ENCODE results near the gene PTGES3L.
A peak's percentile ranks its signal among the peaks of the same experiment; 100 is the strongest.
"Not testable (repeated sequence)": the region's sequence is repeated elsewhere in the genome, so short reads cannot be mapped to it uniquely, and the experiment has no call there.

The PTGES3L gene

DNA sequence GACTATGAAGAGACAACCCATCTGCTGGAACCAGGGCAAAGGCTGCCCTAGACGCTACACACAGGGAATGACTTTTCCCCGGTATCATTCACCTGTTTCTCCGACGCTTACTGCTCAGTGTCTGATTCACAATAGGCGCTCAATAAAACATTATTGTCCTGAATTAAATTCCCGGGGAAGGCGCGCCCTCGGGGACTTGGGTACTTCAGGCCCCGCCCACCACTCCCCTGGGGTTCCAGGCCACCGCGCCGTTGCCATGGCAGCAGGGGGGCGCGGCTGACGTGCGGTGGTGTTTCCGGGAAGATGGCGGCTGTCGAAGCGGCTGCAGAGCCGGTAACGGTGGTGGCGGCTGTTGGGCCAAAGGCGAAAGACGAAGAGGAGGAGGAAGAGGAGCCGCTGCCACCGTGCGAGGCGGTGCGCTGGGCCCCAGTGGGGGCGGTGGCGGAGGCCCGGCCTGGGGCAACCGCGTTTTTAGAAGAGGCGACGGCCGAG lies 440 bp upstream of the PTGES3L start, which contains the start of gene RUNDC1:
Gene RUNDC1 (plus strand): TSS at position 292 of the 492 bp plus-strand sequence. CDS start 12 bp downstream, at position 304.
- DNase-seq (ENCODE audit: low read depth, low spot score): peak; percentile 97

DNA sequence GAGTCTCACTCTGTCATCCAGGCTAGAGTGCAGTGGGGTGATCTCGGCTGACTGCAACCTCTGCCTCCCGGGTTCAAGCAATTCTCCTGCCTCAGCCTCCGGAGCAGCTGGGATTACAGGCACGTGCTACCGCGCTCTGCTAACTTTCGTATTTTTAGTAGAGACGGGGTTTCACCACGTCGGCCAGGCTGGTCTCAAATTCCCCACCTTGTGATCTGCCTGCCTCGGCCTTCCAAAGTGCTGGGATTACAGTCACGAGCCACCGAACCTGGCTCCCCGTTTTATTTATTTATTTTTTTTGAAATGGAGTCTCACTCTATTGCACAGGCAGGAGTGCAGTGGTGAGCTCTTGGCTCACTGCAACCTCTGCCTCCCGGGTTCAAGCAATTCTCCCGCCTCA lies 4.2 kb downstream of the PTGES3L start:
- DNase-seq (ENCODE audit: low read depth, low spot score): not testable (repeated sequence)

- DNase-seq (ENCODE audit: low read depth, low spot score): no peak
Measured at GRCh38 chr17:42975265-42975664, 4.6 kb downstream of the PTGES3L start.

DNA sequence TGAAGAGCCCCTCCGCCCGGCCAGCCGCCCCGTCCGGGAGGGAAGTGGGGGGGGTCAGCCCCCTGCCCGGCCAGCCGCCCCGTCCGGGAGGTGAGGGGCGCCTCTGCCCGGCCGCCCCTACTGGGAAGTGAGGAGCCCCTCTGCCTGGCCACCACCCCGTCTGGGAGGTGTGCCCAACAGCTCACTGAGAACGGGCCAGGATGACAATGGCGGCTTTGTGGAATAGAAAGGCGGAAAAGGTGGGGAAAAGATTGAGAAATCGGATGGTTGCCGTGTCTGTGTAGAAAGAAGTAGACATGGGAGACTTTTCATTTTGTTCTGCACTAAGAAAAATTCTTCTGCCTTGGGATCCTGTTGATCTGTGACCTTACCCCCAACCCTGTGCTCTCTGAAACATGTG lies 6.6 kb downstream of the PTGES3L start:
- DNase-seq (ENCODE audit: low read depth, low spot score): not testable (repeated sequence)

GRCh38 chr17:42971589-42971988 lies 8.3 kb downstream of the PTGES3L start:
- DNase-seq (ENCODE audit: low read depth, low spot score): no peak

GRCh38 chr17:42969001-42969581 lies 10.8 kb downstream of the PTGES3L start:
- DNase-seq (ENCODE audit: low read depth, low spot score): no peak

DNA sequence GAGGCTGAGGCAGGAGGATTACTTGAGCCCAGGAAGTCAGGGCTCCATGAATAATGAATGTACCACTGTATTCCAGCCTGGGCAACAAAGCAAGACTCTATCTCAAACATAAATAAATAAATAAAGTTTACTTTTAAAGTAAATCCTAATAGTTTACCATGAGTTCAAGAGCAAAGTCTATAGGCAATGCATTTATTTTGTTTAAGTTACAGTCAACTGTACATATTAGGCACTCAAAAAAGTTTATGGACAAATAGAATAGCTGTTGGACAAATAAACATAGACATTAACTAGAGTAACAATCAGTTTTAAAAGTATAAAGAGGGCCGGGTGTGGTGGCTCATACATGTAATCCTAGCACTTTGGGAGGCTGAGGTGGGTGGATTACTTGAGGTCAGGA lies 12.0 kb downstream of the PTGES3L start:
- no peak for DNase-seq (ENCODE audit: low read depth, low spot score)

DNA sequence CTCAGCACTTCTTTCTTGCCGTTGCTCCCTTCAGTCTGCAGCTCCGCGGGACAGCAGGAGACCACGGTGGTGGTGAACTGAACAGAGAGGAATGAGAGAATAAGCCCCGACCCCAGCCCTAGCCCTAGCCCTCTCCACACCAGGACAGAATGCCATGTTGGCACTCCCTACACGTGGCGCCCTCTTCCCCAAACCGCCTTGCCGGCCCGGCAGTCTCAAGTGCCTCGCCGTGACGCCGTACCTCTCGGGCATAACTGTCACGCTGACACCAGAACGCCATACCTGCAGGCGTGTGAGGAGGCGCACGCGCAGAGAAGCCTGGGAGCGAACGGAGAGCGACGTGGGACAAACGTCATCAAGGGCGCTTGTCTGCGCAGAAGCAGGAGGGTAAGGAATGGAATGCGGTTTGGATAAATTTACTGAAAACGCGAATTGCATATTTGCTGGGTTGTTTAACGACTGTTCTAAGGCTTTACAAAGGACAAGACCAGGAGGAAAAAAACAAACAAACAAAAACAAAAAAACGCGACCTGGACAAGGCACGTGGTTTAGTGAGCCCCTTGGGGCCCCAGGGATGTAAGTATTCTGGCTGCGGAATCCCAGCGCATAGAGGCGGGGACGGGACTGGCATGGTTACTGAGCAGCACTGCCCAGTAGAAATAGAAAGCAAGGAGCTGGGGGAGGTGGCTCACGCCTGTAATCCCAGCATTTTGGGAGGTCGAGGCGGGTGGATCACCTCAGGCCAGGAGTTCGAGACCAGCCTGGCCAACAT lies 15.5 kb downstream of the PTGES3L start, which contains the start of gene AARSD1:
Gene AARSD1 (minus strand): TSS at position 294 of the 772 bp plus-strand sequence. CDS start 14 bp downstream, at position 280.
- peak; percentile 98 for DNase-seq (ENCODE audit: low read depth, low spot score)

GRCh38 chr17:42953669-42954068 lies 26.2 kb downstream of the PTGES3L start:
- no peak for DNase-seq (ENCODE audit: low read depth, low spot score)

GRCh38 chr17:42950044-42950783 lies 29.7 kb downstream of the PTGES3L start:
- no peak for DNase-seq (ENCODE audit: low read depth, low spot score)

GRCh38 chr17:42946812-42947211 lies 33.1 kb downstream of the PTGES3L start:
- DNase-seq (ENCODE audit: low read depth, low spot score): no peak

DNA sequence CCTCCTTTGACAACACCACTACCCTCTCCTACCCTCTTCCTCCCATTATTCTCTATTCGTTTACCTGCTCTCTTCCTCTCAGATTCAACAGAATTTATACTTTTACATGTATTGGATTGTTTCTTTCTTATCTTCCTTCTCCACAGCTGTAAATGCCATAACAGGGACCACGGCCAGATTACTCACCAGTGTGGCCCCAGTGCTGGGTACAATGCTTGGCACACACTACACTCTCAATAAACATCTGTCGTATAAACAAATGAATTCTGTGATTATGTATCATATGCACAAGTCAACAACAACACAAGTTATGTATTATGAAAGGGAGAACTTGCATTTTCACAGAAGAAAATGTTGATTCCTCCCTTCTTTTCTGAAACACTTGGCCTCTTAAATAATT lies 35.7 kb downstream of the PTGES3L start:
- DNase-seq (ENCODE audit: low read depth, low spot score): no peak

DNA sequence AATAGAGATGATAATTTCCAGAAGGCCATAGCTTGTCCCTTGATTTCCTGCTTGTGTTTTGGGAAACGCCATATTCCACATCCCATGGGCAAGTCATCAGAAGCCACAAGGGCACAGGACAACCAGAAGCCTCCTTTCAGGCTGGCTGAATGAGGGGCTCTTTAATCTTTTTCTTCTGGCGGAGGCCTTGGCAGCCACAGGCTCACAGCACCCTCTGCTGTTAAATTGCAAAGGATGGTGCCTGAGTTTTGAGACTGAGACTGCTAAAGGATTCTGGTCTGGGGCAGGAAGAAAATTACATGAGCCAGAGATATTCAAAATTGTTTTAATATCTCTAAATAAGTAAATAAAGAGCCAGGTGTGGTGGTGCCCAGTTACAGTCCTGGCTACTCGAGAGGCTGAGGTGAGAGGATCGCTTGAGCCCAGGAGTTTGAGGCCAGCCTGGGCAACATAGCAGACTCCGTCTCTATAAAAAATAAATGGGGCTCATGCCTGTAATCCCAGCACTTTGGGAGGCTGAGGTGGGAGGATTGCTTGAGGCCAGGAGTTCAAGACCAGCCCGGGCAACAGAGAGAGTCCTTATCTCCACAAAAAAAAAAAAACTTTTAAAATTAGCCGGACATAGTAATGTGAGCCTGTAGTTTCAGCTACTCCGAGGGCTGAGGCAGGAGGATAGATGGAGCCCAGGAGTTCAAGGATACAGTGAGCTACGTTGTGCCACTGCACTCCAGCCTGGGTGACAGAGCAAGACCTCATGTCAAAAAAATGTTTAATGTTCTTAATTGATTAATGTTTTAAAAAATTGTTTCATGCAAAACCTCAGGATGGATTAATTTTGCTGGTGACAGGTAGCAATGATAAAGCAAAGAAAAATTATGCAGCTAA lies 41.9 kb downstream of the PTGES3L start:
- DNase-seq (ENCODE audit: low read depth, low spot score): peak; percentile 78

DNA sequence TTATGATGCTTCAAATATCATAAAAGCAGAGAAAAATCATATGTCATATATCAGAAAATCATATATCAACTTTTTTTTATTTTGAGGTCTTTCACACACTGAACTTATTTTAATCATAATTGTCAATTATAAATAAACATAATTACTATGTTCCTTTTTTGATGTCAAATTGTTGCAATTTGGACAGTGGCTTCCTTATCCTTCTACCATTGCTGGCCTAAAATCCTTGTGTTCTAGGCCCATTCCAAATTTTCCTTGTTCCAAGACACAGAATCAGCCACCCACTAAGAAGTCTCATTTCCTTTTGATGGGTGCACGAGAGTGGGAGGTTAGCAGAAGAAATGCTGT lies 50.4 kb downstream of the PTGES3L start:
- DNase-seq (ENCODE audit: low read depth, low spot score): no peak

- peak; percentile 77 for DNase-seq (ENCODE audit: low read depth, low spot score)
Measured at GRCh38 chr17:42928714-42929496, 51.0 kb downstream of the PTGES3L start.

DNA sequence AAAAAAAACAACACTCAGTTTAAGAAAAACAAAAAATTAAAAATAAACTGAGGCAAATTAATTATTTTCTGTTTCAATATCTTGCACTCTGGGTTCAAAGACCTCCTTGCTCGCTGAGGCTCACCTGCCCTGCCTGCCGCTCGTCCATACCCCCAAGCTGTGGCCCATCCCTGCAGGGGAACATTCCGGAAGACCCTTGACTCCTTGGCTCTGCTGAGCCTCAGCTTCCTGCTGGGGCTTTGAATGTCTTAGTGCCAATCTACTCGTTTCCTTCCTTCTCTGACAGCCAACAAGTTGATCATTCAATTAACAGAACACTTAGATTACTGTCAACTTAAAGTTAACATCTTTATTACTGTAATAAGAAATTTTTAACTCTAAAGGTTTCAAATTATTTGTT lies 55.0 kb downstream of the PTGES3L start:
- no peak for DNase-seq (ENCODE audit: low read depth, low spot score)

DNA sequence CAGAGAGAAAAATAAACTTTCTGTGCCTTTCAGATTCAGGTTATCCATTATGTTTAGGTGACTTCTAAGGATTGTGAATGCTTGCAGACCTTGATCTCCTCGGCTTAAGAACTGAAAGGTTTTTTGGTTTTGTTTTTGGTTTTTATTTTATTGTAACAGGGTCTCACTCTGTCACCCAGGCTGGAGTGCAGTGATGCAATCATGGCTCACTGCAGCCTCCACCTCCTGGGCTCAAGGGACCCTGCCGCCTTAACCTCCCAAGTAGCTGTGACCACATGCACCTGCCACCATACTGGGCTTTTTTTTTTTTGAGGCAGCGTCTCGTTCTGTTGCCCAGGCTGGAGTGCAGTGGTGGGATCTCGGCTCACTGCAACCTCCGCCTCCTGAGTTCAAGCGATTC lies 56.4 kb downstream of the PTGES3L start:
- DNase-seq (ENCODE audit: low read depth, low spot score): not testable (repeated sequence)

GRCh38 chr17:42922294-42922693 lies 57.6 kb downstream of the PTGES3L start:
- DNase-seq (ENCODE audit: low read depth, low spot score): no peak

DNA sequence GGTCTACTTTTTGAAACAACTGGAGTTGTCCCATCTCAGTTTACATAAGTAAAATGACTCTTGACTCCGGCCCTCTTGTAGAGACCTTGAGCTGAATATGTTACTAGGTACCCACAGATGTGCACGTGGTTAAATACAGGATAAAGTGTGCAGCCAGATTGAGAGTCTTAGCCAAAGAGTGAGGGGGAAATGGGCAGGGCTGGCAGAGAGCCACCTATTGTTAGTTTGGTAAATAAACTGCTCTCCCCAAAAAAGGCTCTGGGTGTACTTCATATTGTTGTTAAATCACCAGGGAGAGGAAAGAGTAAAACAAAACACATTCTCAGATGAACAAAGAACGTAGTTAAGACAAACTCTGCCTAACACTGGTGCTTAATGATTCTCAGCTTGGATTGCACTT lies 59.0 kb downstream of the PTGES3L start:
- DNase-seq (ENCODE audit: low read depth, low spot score): no peak

- DNase-seq (ENCODE audit: low read depth, low spot score): no peak
Measured at GRCh38 chr17:42920106-42920900, 59.6 kb downstream of the PTGES3L start.
